Skeletal muscle cell (primary cell): ENCODE results near the gene ZNF462.

Experiments used
- DNase-seq: peaks from one replicate; pipeline ENCODE4 v3.0.0-alpha.2; 2010; ENCODE audit warnings: low read depth
- H3K4me3 ChIP-seq: 2 replicates; pipeline ENCODE4 v1.5.1; 2011; ENCODE audit warnings: low read depth, mild to moderate bottlenecking, control low read depth, low read length, moderate library complexity

Gene ZNF462

GRCh38 chr9:107036367-107036766 lies 173.4 kb downstream of the ZNF462 start:
- no peak for DNase-seq
- no peak overlapping the region for H3K4me3 ChIP-seq

DNA sequence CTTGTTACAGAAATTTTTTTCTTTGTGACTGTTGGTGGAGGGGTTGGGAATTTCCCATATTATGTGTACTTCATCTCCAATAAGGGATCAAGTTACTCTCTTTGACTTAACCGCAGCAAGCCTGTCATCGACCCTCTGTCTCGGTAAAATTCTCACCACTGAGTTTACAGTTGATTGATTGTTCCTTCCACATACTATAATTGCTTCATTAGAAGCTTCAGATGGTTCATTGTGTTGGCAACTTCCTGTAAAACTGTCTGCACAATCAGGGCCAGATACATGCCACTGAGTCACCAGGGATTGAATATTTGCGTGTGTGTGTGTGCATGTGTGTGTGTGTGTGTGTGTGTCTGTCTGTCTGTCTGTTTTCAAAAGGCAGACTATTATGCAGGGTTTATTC lies 176.6 kb downstream of the ZNF462 start:
- peak; percentile 78 for DNase-seq
- H3K4me3 ChIP-seq: no peak overlapping the region

- H3K4me3 ChIP-seq: no peak overlapping the region
- no peak for DNase-seq
Observed at GRCh38 chr9:107042606-107043005, 179.6 kb downstream of the ZNF462 start.

GRCh38 chr9:107043886-107044285 lies 180.9 kb downstream of the ZNF462 start:
- DNase-seq: no peak
- H3K4me3 ChIP-seq: no peak overlapping the region

DNA sequence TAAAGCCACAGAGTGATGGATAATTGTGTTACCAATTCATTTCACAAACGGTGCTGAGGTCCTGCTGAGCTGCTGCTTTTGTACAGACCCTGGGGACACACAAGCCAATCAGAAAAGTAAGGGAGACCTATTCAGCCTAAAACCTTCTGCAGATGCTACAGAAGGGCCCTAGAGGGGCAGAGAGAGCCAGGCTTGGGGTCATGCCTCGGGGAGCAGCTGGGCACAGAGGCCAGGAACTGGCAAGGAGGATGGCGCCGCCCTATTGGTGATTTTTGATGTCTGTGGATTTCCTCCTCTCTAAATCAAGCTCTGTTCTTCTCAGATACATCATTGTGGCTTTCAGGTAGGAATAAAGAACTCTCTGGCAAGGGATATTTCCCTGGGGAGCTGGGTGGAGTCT lies 181.9 kb downstream of the ZNF462 start:
- no peak for DNase-seq
- H3K4me3 ChIP-seq: no peak overlapping the region

DNA sequence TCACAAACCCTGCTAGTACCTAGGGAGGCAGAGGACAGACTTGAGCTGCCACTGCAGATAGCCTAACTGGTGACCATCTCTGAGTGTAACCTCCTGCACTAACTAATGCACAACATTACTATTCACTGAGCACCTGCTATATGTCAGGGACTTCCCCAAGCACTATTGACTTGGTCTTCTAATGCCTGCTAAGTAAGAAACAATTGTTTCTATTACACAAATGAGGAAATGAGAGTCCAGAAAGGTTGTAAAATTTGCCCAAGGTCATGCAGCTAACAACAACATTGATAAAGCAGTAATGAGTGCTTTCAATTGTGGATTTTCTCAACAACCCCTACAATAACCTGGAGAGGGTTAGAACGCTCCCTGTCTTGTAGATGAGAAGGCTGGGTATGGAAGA lies 183.7 kb downstream of the ZNF462 start:
- DNase-seq: no peak
- no peak overlapping the region for H3K4me3 ChIP-seq

DNA sequence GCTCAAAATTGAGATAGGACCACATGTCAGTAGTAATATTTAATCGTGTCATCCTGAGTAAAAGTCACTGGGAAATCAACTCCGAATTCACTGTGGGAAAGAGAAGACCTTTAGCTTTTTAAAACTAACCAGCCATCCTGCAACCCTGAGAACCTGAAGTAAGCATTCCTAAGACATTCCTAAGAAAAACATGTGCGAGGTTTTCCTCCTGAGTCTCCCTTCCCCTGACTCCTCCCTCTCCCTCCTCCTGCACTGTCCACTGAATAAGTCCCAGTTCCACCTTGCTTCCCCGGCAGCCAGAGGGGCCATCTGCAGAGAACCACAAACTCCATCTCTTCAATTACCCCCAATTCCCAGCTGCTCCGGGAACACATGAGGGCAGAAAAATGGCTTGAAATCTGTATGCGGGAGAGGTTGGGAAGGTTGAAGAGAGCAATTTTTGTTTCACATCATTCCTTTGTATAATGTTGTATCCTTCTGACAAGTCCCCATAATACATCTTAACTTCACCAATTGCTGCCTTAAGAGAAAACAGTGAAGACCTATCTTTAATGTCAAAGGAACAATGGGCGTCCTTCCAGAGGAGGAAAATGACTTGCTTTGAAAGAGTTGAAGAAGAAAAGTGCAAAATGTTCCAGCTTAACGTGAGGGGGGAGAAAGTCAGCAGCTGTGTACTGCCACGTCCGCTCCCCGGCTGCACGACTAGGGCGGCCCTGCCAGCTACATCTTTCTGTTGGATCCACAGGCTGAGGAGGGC lies 186.3 kb downstream of the ZNF462 start:
- no peak overlapping the region for H3K4me3 ChIP-seq
- no peak for DNase-seq

- DNase-seq: no peak
- H3K4me3 ChIP-seq: no peak overlapping the region
Observed at GRCh38 chr9:107049803-107050184, 186.8 kb downstream of the ZNF462 start.

DNA sequence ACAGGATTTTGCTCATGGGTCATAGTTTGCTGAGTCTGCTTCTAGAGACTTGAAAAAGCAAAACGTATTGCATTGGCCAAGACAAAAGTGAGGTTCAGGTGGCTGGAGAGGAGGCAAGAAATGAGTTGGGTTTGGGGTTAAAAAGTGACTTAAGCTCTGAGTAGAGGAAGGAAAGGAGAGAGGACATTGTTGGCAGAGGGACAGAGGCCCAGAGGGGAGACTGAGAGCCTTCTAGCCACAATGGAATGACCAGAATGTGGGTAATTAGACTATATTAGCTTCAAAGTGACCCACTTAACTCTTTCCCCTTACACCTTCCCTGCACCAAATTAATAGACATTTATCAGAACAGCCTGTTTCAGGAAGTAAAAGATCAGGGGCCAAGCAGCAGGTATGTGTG lies 188.4 kb downstream of the ZNF462 start:
- DNase-seq: no peak
- no peak overlapping the region for H3K4me3 ChIP-seq

DNA sequence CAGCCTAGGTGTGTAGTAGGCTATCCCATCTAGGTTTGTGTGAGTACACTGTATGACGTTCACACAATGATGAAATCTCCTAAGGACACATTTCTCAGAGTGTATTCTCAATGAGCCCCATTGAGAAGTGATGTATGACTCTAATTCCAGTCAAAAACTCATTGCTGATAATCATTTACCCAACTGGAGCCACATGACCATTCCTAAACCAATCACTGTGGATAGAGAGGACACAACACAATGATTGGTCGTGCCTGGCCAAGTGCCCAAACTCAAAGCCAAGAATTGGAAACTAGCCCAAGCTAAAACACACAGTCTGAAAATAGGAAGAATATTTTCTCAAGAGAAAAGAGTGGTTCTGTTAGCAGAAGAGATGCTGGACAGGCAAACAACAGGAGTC lies 191.2 kb downstream of the ZNF462 start:
- DNase-seq: no peak

GRCh38 chr9:107059220-107059619 lies 196.3 kb downstream of the ZNF462 start:
- no peak overlapping the region for H3K4me3 ChIP-seq
- no peak for DNase-seq

More for the DNA sequence above, 191.2 kb downstream of the ZNF462 start:
- no peak overlapping the region for H3K4me3 ChIP-seq

GRCh38 chr9:107060062-107060461 lies 197.1 kb downstream of the ZNF462 start:
- no peak for DNase-seq
- no peak overlapping the region for H3K4me3 ChIP-seq
